NCI-H2107 (cell line): ENCODE results near the gene PAK1.

Experiments
- DNase-seq: peaks from one replicate; lab custom pipeline; 2025; lab: John Stamatoyannopoulos, UW

The PAK1 gene

DNA sequence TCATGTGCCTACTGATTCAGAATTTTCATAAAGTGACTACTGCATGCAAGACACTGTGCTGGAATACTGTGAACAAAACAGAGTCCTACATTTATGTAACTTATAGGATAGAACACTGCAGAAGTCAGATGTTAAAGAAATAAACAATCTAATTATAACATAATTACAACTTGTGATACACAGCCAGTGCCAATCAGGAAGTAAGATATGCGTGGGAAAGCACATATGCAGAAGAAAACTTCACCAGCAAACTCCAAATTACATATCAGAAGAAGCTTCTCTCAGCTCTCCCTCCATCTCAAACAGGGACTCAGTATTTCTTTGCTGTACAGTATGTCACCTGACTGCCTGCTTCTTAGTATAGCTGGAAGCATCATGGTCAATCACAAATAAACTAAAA lies 37.4 kb downstream of the PAK1 start:
- DNase-seq, result no peak

DNA sequence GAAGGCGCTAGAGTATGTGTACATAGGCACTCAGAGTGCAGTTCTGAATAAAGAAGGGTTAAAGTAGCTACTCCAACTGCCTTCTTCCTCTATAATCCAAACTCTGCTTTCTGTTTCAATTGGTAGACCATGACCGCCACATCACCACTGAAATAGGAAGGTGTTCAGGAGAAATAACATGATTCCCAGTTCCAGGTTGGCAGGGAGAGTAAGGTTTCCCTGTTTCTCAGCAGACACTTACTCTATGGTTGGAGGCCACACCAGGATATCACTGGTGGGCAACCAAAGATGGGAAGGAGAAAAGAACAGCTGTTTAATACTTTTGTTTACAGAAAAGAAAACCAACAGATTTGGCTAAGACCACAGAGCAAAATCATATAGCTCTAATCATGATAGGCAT lies 37.9 kb downstream of the PAK1 start:
- no peak for DNase-seq

DNA sequence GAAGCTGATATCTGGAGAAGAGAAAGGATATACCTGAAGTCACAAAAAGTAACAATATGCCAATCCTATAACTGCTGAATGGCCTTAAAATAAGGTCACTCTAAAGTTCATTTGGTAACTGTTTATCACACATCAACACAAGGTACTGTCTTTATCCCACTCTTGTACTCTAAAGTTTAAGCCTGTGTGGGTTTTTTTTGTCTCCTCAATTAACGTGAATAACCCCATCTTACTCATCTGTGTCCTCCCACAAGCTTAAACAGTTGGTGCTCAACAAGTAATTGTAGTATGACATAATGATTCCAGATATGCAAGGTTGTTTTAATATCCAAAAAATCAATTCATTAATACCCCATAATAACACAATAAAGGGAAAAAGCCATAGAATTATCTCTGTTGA lies 42.1 kb downstream of the PAK1 start:
- no peak for DNase-seq

DNA sequence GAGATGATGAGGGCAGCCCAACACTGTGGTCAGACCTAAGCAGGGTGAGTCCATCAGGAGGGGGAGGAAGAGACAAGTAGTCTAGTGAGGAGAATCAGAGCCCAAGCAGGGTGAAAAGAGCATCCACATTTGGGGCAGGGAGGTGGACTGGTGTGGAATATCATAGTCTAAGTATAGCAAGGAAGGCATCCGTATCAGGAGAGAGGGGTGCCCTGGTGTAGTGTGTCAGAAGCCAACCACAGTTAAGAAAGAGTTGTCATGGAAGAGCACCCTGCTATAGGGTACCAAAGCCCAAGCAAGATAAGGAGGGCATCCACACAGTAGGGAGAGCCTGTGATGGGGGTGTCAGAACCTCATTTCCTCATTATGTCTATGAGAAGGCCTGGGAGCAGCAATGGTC lies 45.3 kb downstream of the PAK1 start:
- DNase-seq, result no peak

DNA sequence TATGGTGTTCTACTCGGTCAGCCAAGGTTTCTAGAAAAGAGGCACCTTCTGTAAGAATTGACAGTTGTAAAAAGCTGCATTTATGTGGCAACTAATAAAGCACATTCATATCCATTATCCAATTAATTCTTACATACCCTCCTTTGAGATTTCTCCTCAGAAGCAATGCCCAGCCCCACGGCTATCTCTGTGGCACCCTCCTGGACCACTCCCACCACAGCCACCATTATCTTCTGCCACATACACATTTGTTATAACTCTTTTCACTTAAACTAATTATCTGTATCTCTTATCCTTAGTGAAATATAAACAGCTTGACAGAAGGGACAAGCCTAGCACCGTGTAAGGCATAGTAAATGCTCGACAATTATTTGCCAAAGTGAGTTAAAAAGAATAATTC lies 48.5 kb downstream of the PAK1 start:
- no peak for DNase-seq

DNA sequence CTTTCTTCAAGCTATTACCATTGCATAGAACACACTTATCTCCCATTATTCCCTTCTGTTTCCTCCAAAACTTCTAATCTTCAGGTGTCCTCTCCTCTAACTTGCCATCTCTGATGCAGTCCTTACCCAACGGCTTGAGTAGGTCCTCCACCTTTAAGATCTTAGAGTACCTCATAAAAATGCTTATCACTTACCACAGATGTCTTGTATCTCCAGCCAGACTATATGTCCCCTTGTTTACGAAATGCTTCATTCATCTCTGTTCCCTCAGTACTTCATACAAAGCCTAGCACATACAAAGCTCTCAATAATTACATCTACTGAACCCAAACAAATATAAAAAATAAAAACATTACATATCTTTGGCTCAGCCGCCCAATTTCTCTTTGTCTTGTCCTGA lies 49.2 kb downstream of the PAK1 start:
- no peak for DNase-seq

DNA sequence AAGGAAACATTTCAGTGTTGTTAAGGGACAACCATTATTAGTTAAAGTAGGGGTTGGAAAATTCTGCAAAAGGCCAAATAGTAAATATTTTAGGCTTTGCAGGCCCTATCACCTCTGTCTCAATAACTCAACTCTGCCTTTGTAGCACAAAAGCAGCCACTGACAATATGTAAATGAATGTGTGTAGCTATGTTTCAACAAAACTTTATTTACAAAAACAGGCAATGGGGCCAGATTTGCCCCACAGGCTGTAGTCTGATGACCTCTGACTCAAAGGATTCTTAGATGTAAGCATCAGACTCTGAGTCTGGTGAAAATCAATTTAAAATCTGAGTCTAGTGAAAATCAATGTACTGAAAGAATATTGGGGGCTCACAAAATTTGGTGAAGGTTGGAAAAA lies 50.3 kb downstream of the PAK1 start:
- DNase-seq, result no peak

DNA sequence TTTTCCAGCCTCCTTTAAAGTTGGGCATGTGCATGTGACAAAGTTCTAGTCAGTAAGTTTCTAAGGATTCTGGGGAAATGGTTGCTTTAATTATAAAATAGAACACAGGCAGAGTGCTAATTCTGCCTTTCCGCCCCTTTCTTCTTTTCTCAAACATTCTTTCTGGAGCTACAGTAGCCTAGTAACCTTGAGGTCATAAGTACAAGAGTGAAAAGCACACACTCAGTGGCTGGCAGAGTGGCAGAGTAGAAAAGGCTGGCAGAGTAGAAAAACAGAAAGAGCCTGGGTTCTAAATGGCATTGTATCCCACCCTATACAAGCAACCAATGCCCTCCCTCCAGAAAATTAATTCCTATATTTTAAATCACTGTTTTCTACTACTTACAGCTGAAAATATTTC lies 51.2 kb downstream of the PAK1 start:
- DNase-seq, result no peak

DNA sequence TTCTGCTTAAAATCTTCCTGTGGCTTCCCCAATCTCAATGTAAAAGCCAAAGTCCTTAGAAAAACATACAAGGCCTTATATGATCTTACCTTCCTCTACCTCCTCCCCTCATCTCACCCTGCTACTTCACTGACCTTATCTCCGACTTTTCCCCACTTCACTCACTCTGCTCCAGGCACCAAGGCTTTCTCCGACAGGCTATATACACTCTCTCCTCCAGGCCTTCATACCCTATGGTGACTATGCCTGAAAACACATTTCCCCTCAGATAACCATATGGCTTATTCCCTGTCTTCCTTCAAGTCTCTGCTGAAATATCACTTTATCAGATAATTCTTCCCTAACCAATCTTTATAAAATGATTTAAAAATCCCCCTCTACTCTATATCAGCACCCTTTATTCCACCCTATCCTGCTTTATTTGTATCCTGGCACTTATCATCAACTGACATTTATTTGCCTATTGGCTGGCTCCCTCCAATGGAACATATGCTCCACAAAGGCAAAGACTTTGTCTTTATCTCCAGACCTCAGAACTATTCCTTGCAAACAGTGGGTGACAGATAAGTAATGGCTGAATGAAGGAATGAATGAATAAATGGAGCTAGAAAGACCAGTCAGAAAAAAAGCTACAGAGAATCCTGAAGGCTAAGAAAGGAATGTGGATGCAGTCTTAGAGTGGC lies 52.7 kb downstream of the PAK1 start:
- DNase-seq, result no peak

DNA sequence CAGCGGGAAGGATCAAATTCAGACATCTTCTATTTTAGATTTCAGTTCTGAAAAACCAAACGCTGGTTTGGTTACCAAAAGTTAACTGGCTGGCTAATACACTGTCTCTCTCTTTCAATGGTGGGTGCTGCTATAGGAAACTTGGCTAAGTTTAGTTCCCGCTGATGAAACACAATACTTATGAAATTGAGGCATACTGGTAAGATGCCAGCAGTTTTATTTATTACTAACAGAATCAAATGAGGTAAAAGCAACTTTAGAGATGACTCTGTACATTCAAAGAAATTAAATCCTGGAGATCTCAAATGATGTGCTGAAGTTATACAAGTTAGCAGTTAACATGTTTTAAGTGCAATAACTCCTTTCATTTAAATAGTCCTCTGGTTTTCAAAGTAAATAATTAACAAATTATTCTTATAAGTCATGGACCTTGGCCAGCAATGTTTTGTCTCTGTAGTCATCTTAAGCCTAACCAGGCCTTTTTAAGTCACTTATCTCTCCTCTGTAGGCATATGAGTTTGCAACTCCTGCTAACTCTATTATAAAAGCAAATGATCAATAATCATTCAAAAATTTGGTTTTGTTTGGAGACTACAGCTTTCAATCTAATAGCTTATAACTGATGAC lies 54.8 kb downstream of the PAK1 start:
- no peak for DNase-seq

DNA sequence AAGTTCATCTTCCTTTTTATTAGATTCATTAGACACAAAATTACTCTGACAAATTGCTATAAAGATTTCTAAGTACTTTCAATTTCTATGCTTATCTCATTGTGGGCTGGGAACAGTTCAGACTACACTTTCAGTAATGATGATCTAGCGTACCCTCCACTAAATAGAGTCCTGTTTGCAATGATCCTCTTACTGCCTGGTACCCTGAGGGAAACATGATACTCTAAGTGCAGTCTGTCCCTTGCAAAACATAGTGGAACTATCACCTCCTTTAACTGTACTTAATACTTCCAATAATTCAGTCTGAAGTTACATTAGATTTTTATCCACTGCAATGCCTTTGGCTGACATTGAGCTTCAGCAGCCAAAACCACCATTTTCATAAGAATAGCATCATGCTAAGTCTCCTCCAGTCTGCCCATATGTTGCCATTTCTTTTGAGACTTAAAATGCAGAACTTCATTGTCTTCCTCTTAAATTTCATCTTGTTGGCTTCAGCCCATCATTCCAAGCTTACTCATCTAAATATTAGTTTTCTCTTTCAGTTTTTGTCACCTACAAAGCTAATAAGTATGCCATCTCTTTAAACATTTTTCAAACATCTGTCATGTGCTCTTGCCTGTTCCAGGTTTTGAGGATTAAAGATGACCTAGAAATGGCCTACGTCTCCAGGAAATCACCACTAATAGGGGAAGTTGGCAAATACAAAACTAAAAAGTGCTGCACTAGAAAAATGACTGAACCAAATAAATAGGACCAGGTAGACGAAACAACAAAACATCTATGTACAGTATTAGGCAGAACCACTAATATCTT lies 55.5 kb downstream of the PAK1 start:
- DNase-seq, result no peak

DNA sequence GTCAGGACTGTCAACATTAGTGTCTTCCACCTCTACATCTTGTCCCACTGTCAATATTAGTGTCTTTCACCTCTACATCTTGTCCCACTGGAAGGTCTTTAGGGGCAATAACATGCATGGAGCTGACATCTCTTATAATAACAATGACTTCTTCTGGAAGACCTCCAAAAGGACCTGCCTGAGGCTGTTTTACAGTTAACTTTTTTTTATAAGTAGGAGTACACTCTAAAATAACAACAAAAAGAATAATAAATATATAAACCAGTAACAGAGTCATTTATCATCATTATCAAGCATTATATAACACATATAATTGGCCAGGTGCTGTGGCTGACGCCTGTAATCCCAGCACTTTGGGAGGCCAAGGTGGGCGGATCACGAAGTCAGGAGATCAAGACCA lies 57.5 kb downstream of the PAK1 start:
- no peak for DNase-seq

DNA sequence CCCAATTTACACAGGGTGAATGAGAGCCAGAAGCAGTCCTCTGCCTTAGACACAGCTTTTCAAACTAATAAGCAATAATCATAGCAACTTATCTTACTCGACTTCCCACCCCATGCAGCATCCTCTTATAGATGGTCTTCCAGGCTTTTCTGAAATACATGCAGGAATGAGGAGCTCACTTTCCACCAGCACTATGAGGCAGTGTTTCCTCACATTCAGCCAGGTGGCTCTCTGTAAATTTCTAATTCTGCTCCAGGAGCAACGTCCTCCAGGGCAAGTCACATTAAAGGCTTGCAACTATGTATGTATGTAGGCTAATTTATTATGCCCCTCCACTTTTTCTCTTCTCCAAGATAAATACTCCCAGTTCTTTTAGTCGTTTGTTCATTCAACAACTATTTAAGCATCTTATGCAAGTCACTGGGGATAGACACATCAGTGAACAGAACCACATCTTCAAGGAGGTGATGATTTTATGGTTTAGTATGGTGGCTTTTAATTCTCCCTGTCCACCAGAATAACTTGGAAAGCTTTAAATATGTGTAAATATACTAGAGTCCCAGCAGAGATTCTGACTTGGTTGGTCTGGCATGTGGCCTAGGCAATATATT lies 59.9 kb downstream of the PAK1 start:
- DNase-seq, result no peak

DNA sequence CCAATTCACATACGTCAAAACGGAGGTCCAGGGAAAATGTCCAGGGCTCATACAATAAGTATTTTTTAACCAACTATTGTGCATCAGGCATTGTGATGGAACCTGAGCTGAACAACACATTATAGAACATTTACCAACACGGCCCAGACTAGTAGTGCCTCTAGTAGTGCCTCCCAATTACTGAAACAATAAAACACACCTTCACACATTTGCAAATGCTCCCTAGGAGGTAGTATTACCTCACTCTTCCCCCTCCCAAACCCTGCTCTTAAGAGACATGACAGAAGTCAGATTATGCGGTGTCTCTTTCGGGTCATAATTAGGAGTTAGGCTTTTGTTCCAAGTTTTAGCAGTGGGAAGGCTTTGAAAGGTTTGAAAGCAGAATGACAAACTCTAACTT lies 61.1 kb downstream of the PAK1 start:
- DNase-seq, result no peak

DNA sequence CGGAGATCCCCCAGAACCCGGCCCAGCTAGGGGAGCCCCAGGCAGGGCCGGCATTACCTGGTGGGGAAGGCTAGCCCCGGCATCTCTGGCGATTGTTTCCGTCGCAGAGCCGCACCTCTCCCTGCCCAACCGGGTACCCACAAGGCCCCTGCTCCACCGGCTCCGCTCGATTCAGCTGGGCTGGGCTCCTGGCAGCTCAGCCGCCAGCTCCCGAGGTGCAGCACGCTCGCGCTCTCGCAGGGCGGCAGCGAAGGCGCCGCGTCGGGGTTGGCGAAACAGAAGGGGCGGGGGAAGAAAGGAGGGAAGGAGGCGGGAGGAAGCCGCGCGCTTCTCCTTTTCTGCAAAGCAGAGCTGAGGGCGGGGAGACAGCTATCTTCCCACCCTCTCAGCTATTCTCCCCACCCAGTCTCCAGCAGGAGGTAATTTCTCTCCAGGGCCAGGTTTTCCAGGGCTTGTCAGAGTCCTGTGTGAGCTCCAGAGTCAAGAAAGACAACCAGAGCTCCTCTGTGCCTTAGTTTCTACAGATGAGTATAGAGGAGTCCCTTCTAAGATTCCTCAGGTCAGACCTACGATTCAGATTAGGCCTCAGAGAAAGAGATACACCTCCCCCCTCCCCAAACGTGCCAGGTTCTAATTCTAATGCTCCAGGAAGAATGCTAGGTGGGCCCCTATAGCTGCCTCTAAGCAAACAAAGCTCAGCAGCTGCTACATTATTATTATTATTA lies 62.0 kb downstream of the PAK1 start:
- DNase-seq, result peak; percentile 65

DNA sequence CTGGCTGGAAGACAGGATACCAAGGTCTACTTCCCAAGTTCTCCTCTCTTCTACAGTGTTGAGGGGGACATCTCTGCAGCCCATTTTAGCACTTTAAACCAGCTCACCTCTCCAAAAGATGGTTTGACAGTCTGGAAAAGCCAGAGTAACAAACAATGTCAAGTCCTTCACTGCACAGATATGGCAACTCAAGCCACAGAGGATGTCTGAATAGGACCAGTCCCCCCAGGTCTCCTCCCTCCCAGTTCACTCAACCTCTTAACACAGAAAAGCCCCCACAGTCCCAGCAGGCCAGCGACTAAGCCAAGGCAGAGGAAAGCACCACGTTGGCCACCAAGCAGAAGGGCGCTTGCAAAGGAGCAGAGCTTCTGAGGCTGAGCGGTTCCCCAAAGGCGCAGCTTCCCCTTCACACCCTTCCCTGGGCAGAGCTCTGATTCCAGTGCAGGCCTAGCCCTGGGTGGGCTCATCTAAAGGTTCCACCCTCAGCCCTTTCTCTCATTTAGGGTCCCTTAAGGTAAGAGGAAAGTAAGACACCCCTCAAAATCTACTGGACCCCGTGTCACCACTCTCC lies 62.7 kb downstream of the PAK1 start:
- no peak for DNase-seq

DNA sequence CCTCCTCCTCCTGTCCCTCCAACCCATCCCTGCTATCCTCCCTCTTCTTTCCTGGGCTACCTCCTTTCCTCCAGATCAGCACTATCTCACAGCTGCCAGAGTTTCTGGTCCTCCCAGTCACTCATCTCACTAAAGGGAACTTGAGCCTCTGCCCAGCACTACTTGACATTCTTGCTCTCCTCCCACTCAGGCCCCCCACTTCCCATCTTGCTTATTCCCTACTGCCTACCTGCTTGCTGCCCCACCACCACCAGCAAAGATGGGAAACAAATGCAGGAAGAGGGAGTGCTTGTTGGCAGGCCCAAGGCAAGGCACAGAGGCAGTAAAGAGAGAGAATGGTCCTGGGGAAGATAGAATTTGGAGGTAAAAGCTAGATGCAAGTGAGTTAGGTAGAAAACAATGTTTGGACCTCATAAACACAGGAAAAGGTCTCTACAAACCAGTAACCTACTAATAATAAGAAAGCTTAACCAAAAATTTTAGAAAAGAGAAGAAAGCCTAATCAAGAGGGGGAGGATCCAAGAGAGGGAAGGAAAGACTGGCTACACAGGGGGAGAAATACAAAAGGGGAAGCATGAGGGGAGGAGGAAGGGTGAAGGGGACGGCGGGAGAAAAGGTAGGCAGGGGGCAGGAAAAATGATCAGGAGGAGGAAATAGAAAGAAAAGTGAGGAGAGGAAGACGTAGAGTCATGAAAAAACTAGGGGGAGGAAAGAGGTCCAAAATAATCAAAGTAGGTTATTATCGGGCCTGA lies 63.6 kb downstream of the PAK1 start:
- no peak for DNase-seq

DNA sequence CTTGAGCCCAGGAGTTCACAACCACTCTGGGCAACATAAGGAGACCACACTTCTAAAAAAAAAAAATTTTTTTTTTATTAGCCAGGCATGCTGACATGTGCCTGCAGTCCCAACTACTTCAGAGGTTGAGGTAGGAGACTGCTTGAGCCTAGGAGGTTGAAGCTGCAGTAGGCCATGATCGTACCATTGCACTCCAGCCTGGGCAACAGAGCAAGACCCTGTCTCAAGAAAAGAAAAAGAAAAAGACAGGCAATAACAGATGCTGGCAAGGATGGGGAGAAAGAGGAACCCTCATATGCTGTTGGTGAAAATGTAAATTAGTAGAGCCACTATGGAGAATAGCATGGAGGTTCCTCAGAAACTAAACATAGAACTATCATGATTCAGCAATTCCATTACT lies 64.8 kb downstream of the PAK1 start:
- no peak for DNase-seq

DNA sequence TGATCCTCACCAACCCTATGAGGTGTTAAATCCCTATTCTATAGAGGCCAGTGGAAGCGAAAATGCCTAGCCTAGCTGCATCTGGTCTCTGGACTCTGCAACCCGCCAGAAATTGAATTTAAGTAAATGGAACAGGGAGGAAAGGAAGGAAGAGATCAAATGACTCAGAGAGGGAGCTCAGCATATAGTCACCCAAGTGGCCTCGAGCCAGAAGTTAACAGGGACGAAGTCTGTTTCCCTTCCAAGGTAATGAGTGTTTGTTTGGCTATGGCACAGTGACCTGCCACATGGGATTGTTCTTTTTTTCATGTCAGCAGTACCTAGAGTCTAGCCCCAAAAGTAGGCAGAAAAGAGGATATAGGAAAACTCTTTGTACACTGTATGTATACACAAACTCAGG lies 66.3 kb downstream of the PAK1 start:
- DNase-seq, result no peak

DNA sequence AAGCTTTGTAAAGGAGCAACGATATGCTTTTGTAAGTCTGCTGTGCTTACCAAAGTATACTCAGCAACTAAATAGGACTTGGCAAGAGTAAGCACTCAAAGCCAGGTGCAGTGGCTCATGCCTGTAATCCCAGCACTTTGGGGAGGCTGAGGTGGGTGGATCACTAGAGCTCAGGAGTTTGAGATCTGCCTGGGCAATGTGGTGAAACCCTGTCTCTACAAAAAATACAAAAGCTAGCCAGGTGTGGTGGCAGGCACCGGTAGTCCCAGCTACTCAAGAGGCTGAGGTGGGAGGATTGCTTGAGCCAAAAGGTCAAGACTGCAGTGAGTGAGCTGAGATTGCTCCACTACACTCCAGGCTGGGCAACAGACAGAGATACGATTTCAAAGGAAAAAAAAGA lies 67.5 kb downstream of the PAK1 start:
- no peak for DNase-seq

DNA sequence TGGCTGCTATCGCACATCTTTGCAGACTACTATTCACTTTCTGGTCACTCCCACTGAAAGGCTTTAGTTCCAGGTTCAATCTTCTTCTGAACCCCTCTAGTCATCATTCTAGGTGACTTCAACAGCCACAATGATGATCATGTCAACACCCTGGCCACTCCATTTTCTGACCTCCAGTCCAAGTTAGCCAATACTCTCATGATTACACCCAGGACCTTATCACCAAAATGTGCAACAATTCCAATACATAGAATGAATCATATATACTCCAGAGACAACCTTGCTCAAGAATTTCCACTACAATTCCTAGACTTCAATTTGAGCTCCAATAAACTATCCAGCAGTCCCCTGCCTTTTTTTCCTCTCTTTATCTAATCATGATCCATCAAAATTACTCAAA lies 70.7 kb downstream of the PAK1 start:
- DNase-seq, result no peak
